HCT116 (cell line): Measurements from ENCODE around the gene DNAJC1. TPM values are rescaled to one million over a fixed set of nuclear protein-coding genes. Genes with fewer than 3 reads are reported as not detected.

Experiments used
- ATAC-seq: fragments of 200-7000 bp; cut with Tn5 transposase; 2 replicates; pipeline ENCODE4 v1.9.1; 2020; ENCODE audit warnings: mild to moderate bottlenecking, moderate library complexity
- BruUV-seq: library from RNA; stranded (reverse); fragments of 400-500 nt; replicated peaks from 2 replicates; lab custom pipeline; 2021; lab: Mats Ljungman, UMichigan
- CTCF ChIA-PET: fragments of 300-600 bp; sonication (Branson Sonifier 250); formaldehyde crosslinking; loops from one replicate; lab custom pipeline; 2021; ENCODE audit warnings: antibody characterized with exemption; lab: Charles Lee
- POLR2A ChIA-PET: fragments of 300-600, 350-600 bp; sonication (Branson Sonifier 250); formaldehyde crosslinking; loops from one replicate; lab custom pipeline; 2021; ENCODE audit warnings: antibody characterized with exemption; lab: Charles Lee
- RAD21 ChIA-PET, 2 experiments: fragments of 300-600 bp; sonication (Branson Sonifier 250); formaldehyde crosslinking; loops; one replicate each; lab custom pipeline; 2023; ENCODE audit warnings: low total read pairs in 2 of 2; ENCODE audit not compliant: uncharacterized antibody in 2 of 2, unreplicated experiment in 2 of 2, low non-redundant PET in 1 of 2; lab: Charles Lee
- DNase-seq: peaks from one replicate; pipeline ENCODE4 v3.0.0-alpha.2; 2010; ENCODE audit warnings: low read depth, low spot score
- H2AFZ ChIP-seq: fragments of 200-600 bp; shearing (Covaris generic), sonication (generic); 2 replicates; pipeline ENCODE4 v1.6.1; 2017; ENCODE audit warnings: low read depth, mixed run types, mixed read lengths, antibody characterized with exemption, low read length; ENCODE audit not compliant: poor library complexity, severe bottlenecking
- H3K27ac ChIP-seq: 2 replicates; pipeline ENCODE4 v1.5.1; 2012; ENCODE audit warnings: low read depth, low read length
- H3K27me3 ChIP-seq: fragments of 200-600 bp; sonication (generic); 2 replicates; pipeline ENCODE4 v1.6.1; 2016; ENCODE audit warnings: mixed run types, low read length, mixed read lengths; ENCODE audit not compliant: insufficient read depth
- H3K36me3 ChIP-seq, 2 experiments: fragments of 200-500 bp in 1 of 2; fragments of 200-600 bp in 1 of 2; sonication (Bioruptor generic) in 1 of 2; sonication (generic) in 1 of 2; 2 replicates each; pipeline versions ENCODE4 v1.5.1 to v1.6.1; 2014 to 2016; ENCODE audit warnings: low read length in 2 of 2, inconsistent platforms in 1 of 2, mixed read lengths in 1 of 2, mixed run types in 1 of 2; ENCODE audit not compliant: insufficient read depth in 2 of 2, control insufficient read depth in 1 of 2
- H3K4me1 ChIP-seq, 2 experiments: fragments of 200-600 bp in 1 of 2; sonication (generic) in 1 of 2; 2 replicates each; pipeline versions ENCODE4 v1.5.1 to v1.6.1; 2012 to 2017; ENCODE audit warnings: low read length in 2 of 2, inconsistent platforms in 1 of 2, mild to moderate bottlenecking in 1 of 2, mixed read lengths in 1 of 2, mixed run types in 1 of 2, moderate library complexity in 1 of 2; ENCODE audit not compliant: insufficient read depth in 2 of 2, control insufficient read depth in 1 of 2
- H3K4me2 ChIP-seq: fragments of 200-600 bp; sonication (generic); 2 replicates; pipeline ENCODE4 v1.6.1; 2017; ENCODE audit warnings: mixed run types, low read length, mixed read lengths
- H3K4me3 ChIP-seq, 2 experiments: fragments of 200-600 bp in 1 of 2; sonication (generic) in 1 of 2; replicated peaks in 1 of 2; 2 replicates each; pipeline ENCODE4 v1.5.1; 2011 to 2016; ENCODE audit warnings: low read length in 2 of 2, control low read depth in 1 of 2, low read depth in 1 of 2, mild to moderate bottlenecking in 1 of 2, mixed read lengths in 1 of 2, mixed run types in 1 of 2
- H3K79me2 ChIP-seq: fragments of 200-600 bp; sonication (generic); 2 replicates; pipeline ENCODE4 v1.6.1; 2017; ENCODE audit warnings: mild to moderate bottlenecking, mixed run types, low read length, moderate library complexity, mixed read lengths; ENCODE audit not compliant: insufficient read depth
- H3K9ac ChIP-seq: fragments of 200-600 bp; sonication (generic); 2 replicates; pipeline ENCODE4 v1.6.1; 2016; ENCODE audit warnings: low read length, mixed read lengths
- H3K9me2 ChIP-seq: fragments of 200-600 bp; sonication (generic), shearing (Covaris generic); 2 replicates; pipeline ENCODE4 v1.6.1; 2017; ENCODE audit warnings: mixed run types, mild to moderate bottlenecking, moderate library complexity; ENCODE audit not compliant: insufficient read depth
- H3K9me3 ChIP-seq, 2 experiments: fragments of 200-500 bp in 1 of 2; fragments of 200-600 bp in 1 of 2; sonication (Bioruptor generic) in 1 of 2; sonication (generic) in 1 of 2; 2 replicates each; pipeline ENCODE4 v1.6.1; 2014 to 2017; ENCODE audit warnings: low read length in 2 of 2, mixed read lengths in 2 of 2, inconsistent platforms in 1 of 2, low read depth in 1 of 2, mild to moderate bottlenecking in 1 of 2, mixed run types in 1 of 2, moderate library complexity in 1 of 2; ENCODE audit not compliant: control insufficient read depth in 1 of 2, insufficient read depth in 1 of 2
- H4K20me1 ChIP-seq: fragments of 200-600 bp; sonication (generic), shearing (Covaris generic); 2 replicates; pipeline ENCODE4 v1.6.1; 2017; ENCODE audit warnings: mixed run types, mild to moderate bottlenecking, moderate library complexity; ENCODE audit not compliant: insufficient read depth
- ATF3 ChIP-seq: IDR thresholded peaks from 2 replicates; pipeline ENCODE4 v1.6.1; 2012
- CBX3 ChIP-seq: IDR thresholded peaks from 2 replicates; pipeline ENCODE4 v1.6.1; 2012; ENCODE audit warnings: low read depth
- CEBPB ChIP-seq: IDR thresholded peaks from 2 replicates; pipeline ENCODE4 v1.6.1; 2012; ENCODE audit warnings: low read depth
- CTCF ChIP-seq, 3 experiments: fragments of 200-600 bp in 1 of 3; sonication (generic) in 1 of 3; IDR thresholded peaks in 2 of 3; conservative IDR thresholded peaks in 1 of 3; 2 replicates each; pipeline ENCODE4 v1.5.1; 2012 to 2017; ENCODE audit warnings: low read depth in 2 of 3, low read length in 2 of 3, antibody characterized with exemption in 1 of 3, borderline replicate concordance in 1 of 3, control low read depth in 1 of 3, mild to moderate bottlenecking in 1 of 3, mixed read lengths in 1 of 3, mixed run types in 1 of 3, moderate library complexity in 1 of 3; ENCODE audit not compliant: insufficient read depth in 1 of 3
- ELF1 ChIP-seq: IDR thresholded peaks from 2 replicates; pipeline ENCODE4 v1.6.1; 2012; ENCODE audit warnings: low read depth, borderline replicate concordance
- EZH2 ChIP-seq: fragments of 200-600 bp; sonication (generic); IDR thresholded peaks from 2 replicates; pipeline ENCODE4 v1.6.1; 2017; ENCODE audit warnings: antibody characterized with exemption, mixed run types
- EZH2phosphoT487 ChIP-seq: fragments of 200-600 bp; IDR thresholded peaks from 2 replicates; pipeline ENCODE4 v1.6.1; 2018; ENCODE audit warnings: antibody characterized with exemption, borderline replicate concordance
- FOSL1 ChIP-seq: IDR thresholded peaks from 2 replicates; pipeline ENCODE4 v1.6.1; 2012; ENCODE audit warnings: low read depth
- JUND ChIP-seq: IDR thresholded peaks from 2 replicates; pipeline ENCODE4 v1.6.1; 2012
- MAX ChIP-seq: IDR thresholded peaks from 2 replicates; pipeline ENCODE4 v1.6.1; 2012
- POLR2A ChIP-seq: IDR thresholded peaks from 2 replicates; pipeline ENCODE4 v1.7.0; 2011; ENCODE audit warnings: borderline replicate concordance; ENCODE audit not compliant: insufficient read depth, insufficient read length; ENCODE audit errors: extremely low read depth
- SIN3A ChIP-seq: IDR thresholded peaks from 2 replicates; pipeline ENCODE4 v1.6.1; 2012; ENCODE audit warnings: low read depth
- SRF ChIP-seq: IDR thresholded peaks from 2 replicates; pipeline ENCODE4 v1.6.1; 2012; ENCODE audit warnings: low read depth
- YY1 ChIP-seq: IDR thresholded peaks from 2 replicates; pipeline ENCODE4 v1.6.1; 2011; ENCODE audit warnings: low read length, low read depth, moderate library complexity, mild to moderate bottlenecking; ENCODE audit not compliant: insufficient replicate concordance; ENCODE audit errors: extremely low read depth
- ZBTB33 ChIP-seq: IDR thresholded peaks from 2 replicates; pipeline ENCODE4 v1.6.1; 2011; ENCODE audit warnings: mild to moderate bottlenecking, low read length, moderate library complexity; ENCODE audit not compliant: insufficient replicate concordance; ENCODE audit errors: extremely low read depth
- ZFX ChIP-seq: fragments of 450-650 bp; IDR thresholded peaks from 2 replicates; pipeline ENCODE4 v1.6.1; 2017
- ZNF274 ChIP-seq: fragments of 200-500 bp; sonication (Bioruptor generic); IDR thresholded peaks from 2 replicates; pipeline ENCODE4 v1.6.1; 2014; ENCODE audit warnings: mild to moderate bottlenecking, low read depth, low read length, inconsistent platforms
- intact Hi-C: fragments of 100-400 bp; cut with micrococcal nuclease; formaldehyde crosslinking; loops from 2 replicates; pipeline ENCODE4 v1.10.0; 2022
- total RNA-seq: library from RNA; stranded (reverse); gene quantifications from one replicate; pipeline ENCODE4 v1.2.1, GENCODE V29; 2021; ENCODE audit not compliant: unreplicated experiment

DNAJC1 gene
- total RNA-seq, 1 experiment from 2014 or later, result 17.9 TPM

GRCh38 chr10:21925851-21926250 lies 77.7 kb downstream of the DNAJC1 start:
- Histone ChIP-seq H3K9me3 (no peaks in the 10 kb centered on the region), H3K9ac (no peak overlapping the region), H3K79me2 (peaks cover 4% of the 10 kb centered on the region; the same call in 1 of the 2 replicates), H3K4me1 (peaks cover 2 to 12% of the 10 kb centered on the region in 2 experiments; a peak in 3 of 4 replicates), H3K36me3 (no peaks in the 10 kb centered on the region), H3K27me3 (no peaks in the 10 kb centered on the region), H3K9me2 (no peaks in the 10 kb centered on the region), H2AFZ (no peak overlapping the region), H4K20me1 (no peaks in the 10 kb centered on the region), H3K4me2 (no peak overlapping the region), H3K27ac (no peak overlapping the region), H3K4me3 (no peak overlapping the region)
- RAD21 ChIA-PET, result no interaction called here
- no peak for ATAC-seq
- TF ChIP-seq EZH2 (no peak), ATF3 (no peak), ELF1 (no peak), CBX3 (no peak), MAX (no peak), ZNF274 (no peak), ZFX (no peak), CEBPB (no peak), ZBTB33 (no peak), YY1 (no peak), SIN3A (no peak), POLR2A (no peak), SRF (no peak), CTCF (IDR thresholded peaks at IDR 0.05 in 2 of 3, conservative IDR thresholded peaks at IDR 0.05 in 1 of 3; ENCODE audit: borderline replicate concordance in 1 of 3, insufficient read depth in 1 of 3, low read depth in 2 of 3, low read length in 2 of 3) (no peak), EZH2phosphoT487 (no peak), JUND (no peak), FOSL1 (no peak)
- intact Hi-C loops, result no loop called here
- POLR2A ChIA-PET, result no interaction called here
- no TSS peak for BruUV-seq
- CTCF ChIA-PET, result no interaction called here
- DNase-seq, result no peak
